ENCODE measurements around the gene MAD2L2.

The MAD2L2 gene

GRCh38 chr1:11640944-11641343, 40.0 kb downstream of the MAD2L2 start:
- TF ChIP-seq CTCF (IDR thresholded peaks at IDR 0.05; ENCODE audit: low read depth, low read length) (no peak), EZH2phosphoT487 (IDR thresholded peaks at IDR 0.05; ENCODE audit: low read depth) (no peak)
- H3K9ac ChIP-seq (ENCODE audit: low read length): no peak overlapping the region

GRCh38 chr1:11640101-11640500, 40.8 kb downstream of the MAD2L2 start:
- H3K27me3 ChIP-seq (ENCODE audit: low read depth, low read length): no peaks in the 10 kb centered on the region
- H3K9me3 ChIP-seq (ENCODE audit: insufficient read depth, low read length): no peaks in the 10 kb centered on the region
- H3K4me2 ChIP-seq (ENCODE audit: low read length): no peak overlapping the region
- TF ChIP-seq EZH2phosphoT487 (IDR thresholded peaks at IDR 0.05; ENCODE audit: low read depth): no peak
- no peak for TF ChIP-seq CTCF (IDR thresholded peaks at IDR 0.05; ENCODE audit: low read depth, low read length)
- H3K27ac ChIP-seq (ENCODE audit: low read length): no peak overlapping the region
- H3K4me3 ChIP-seq (ENCODE audit: low read length): no peak overlapping the region
- no peaks in the 10 kb centered on the region for H3K79me2 ChIP-seq (ENCODE audit: low read length)
- no peaks in the 10 kb centered on the region for H3K4me1 ChIP-seq (ENCODE audit: low read length)
- no peak overlapping the region for H2AFZ ChIP-seq (ENCODE audit: low read depth, low read length)
- H3K9ac ChIP-seq (ENCODE audit: low read length): no peak overlapping the region
- peaks cover 2% of the 10 kb centered on the region; the same call in 1 of the 2 replicates for H4K20me1 ChIP-seq (ENCODE audit: insufficient read depth, low read length)
- no peaks in the 10 kb centered on the region for H3K36me3 ChIP-seq (replicated peaks; ENCODE audit: low read depth, low read length)

More at GRCh38 chr1:11640944-11641343, 40.0 kb downstream of the MAD2L2 start:
- no peaks in the 10 kb centered on the region for H3K4me1 ChIP-seq (ENCODE audit: low read length)
- no peaks in the 10 kb centered on the region for H3K27me3 ChIP-seq (ENCODE audit: low read depth, low read length)
- H3K9me3 ChIP-seq (ENCODE audit: insufficient read depth, low read length): no peaks in the 10 kb centered on the region
- no peaks in the 10 kb centered on the region for H3K79me2 ChIP-seq (ENCODE audit: low read length)
- no peak overlapping the region for H2AFZ ChIP-seq (ENCODE audit: low read depth, low read length)
- no peak overlapping the region for H3K4me3 ChIP-seq (ENCODE audit: low read length)
- no peak overlapping the region for H3K4me2 ChIP-seq (ENCODE audit: low read length)
- H3K27ac ChIP-seq (ENCODE audit: low read length): no peak overlapping the region
- no peaks in the 10 kb centered on the region for H3K36me3 ChIP-seq (replicated peaks; ENCODE audit: low read depth, low read length)
- H4K20me1 ChIP-seq (ENCODE audit: insufficient read depth, low read length): peaks cover 2% of the 10 kb centered on the region; the same call in 1 of the 2 replicates

GRCh38 chr1:11639372-11639771, 41.6 kb downstream of the MAD2L2 start:
- no peak overlapping the region for H3K9ac ChIP-seq (ENCODE audit: low read length)

GRCh38 chr1:11638121-11638520, 42.8 kb downstream of the MAD2L2 start:
- TF ChIP-seq EZH2phosphoT487 (IDR thresholded peaks at IDR 0.05; ENCODE audit: low read depth): no peak
- Histone ChIP-seq H3K9ac (ENCODE audit: low read length) (no peak overlapping the region), H3K27ac (ENCODE audit: low read length) (no peak overlapping the region), H3K4me1 (ENCODE audit: low read length) (no peaks in the 10 kb centered on the region), H3K9me3 (ENCODE audit: insufficient read depth, low read length) (no peaks in the 10 kb centered on the region), H3K36me3 (replicated peaks; ENCODE audit: low read depth, low read length) (no peaks in the 10 kb centered on the region), H3K4me3 (ENCODE audit: low read length) (no peak overlapping the region), H3K4me2 (ENCODE audit: low read length) (no peak overlapping the region), H4K20me1 (ENCODE audit: insufficient read depth, low read length) (peaks cover 2% of the 10 kb centered on the region; the same call in 1 of the 2 replicates), H3K27me3 (ENCODE audit: low read depth, low read length) (no peaks in the 10 kb centered on the region), H3K79me2 (ENCODE audit: low read length) (no peaks in the 10 kb centered on the region), H2AFZ (ENCODE audit: low read depth, low read length) (no peak overlapping the region)

More at GRCh38 chr1:11639372-11639771, 41.6 kb downstream of the MAD2L2 start:
- Histone ChIP-seq H3K27ac (ENCODE audit: low read length) (no peak overlapping the region), H3K27me3 (ENCODE audit: low read depth, low read length) (no peaks in the 10 kb centered on the region), H3K79me2 (ENCODE audit: low read length) (no peaks in the 10 kb centered on the region), H3K36me3 (replicated peaks; ENCODE audit: low read depth, low read length) (no peaks in the 10 kb centered on the region), H4K20me1 (ENCODE audit: insufficient read depth, low read length) (peaks cover 2% of the 10 kb centered on the region; the same call in 1 of the 2 replicates), H2AFZ (ENCODE audit: low read depth, low read length) (no peak overlapping the region), H3K4me2 (ENCODE audit: low read length) (no peak overlapping the region), H3K9me3 (ENCODE audit: insufficient read depth, low read length) (no peaks in the 10 kb centered on the region), H3K4me1 (ENCODE audit: low read length) (no peaks in the 10 kb centered on the region), H3K4me3 (ENCODE audit: low read length) (no peak overlapping the region)
- TF ChIP-seq CTCF (IDR thresholded peaks at IDR 0.05; ENCODE audit: low read depth, low read length): no peak
- no peak for TF ChIP-seq EZH2phosphoT487 (IDR thresholded peaks at IDR 0.05; ENCODE audit: low read depth)

Data from OCI-LY3 (cell line).